GM06990 (cell line): ENCODE results near the gene ETS1.

Experiments
- DNase-seq: peaks from one replicate; pipeline ENCODE4 v3.0.0-alpha.2; 2011; ENCODE audit not compliant: insufficient read length; ENCODE audit errors: extremely low read depth
- H3K27me3 ChIP-seq: replicated peaks from 2 replicates; pipeline ENCODE4 v1.6.0; 2011; ENCODE audit warnings: low read length; ENCODE audit not compliant: control insufficient read depth, insufficient read depth
- H3K36me3 ChIP-seq: 2 replicates; pipeline ENCODE4 v1.5.1; 2011; ENCODE audit warnings: low read length; ENCODE audit not compliant: control insufficient read depth, insufficient read depth
- H3K4me3 ChIP-seq: replicated peaks from 2 replicates; pipeline ENCODE4 v1.5.1; 2011; ENCODE audit warnings: low read depth, mild to moderate bottlenecking, control low read depth, low read length
- TF ChIP-seq, protein P1 (sequence below): IDR thresholded peaks from 2 replicates; pipeline ENCODE4 v1.5.1; 2011; ENCODE audit warnings: low read length, control low read depth, mild to moderate bottlenecking, inconsistent platforms; ENCODE audit not compliant: insufficient read depth, poor library complexity, severe bottlenecking

Gene ETS1

DNA sequence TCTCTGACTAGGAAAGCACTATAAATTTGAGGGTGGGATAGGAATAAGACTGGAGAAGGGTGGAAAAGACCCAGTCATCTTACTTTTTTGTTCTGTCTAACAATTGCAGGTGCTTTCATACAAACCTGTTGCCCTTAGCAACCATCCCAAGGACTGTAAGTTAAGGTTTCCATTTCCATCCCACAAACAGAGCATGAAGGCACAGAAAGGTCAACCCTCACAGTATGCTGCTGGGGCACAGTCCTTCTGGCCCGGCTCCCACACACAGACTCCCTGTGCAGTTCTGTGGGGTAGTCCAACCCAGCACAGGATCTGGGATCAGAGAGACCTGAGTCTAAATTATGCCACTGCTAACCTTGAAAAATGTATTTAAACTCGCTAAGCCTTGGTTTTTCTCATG, 38.4 kb upstream of the ETS1 start:
- DNase-seq, result no peak
- Histone ChIP-seq H3K36me3 (no peaks in the 10 kb centered on the region), H3K27me3 (no peaks in the 10 kb centered on the region), H3K4me3 (no peak overlapping the region)
- TF ChIP-seq, protein P1, sequence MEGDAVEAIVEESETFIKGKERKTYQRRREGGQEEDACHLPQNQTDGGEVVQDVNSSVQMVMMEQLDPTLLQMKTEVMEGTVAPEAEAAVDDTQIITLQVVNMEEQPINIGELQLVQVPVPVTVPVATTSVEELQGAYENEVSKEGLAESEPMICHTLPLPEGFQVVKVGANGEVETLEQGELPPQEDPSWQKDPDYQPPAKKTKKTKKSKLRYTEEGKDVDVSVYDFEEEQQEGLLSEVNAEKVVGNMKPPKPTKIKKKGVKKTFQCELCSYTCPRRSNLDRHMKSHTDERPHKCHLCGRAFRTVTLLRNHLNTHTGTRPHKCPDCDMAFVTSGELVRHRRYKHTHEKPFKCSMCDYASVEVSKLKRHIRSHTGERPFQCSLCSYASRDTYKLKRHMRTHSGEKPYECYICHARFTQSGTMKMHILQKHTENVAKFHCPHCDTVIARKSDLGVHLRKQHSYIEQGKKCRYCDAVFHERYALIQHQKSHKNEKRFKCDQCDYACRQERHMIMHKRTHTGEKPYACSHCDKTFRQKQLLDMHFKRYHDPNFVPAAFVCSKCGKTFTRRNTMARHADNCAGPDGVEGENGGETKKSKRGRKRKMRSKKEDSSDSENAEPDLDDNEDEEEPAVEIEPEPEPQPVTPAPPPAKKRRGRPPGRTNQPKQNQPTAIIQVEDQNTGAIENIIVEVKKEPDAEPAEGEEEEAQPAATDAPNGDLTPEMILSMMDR, result no peak

DNA sequence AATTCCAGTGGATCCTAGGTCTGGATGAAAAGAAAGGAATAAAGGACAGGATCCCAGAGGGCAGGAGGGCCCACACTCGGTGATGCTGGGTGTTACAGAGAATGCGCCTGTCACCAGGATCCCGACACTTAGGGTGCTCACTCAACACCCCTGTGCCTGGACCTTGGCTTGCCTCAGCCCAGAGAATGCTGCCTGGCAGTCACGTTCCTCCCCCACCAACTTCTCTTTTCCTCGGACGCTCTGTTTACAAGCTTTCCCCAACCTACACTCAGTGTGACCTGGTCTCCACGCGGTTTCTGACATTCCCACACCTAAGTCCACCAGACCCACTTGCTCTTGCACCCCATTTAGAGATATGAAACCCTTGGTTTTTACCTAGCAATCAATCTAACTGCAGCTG, 38.0 kb upstream of the ETS1 start:
- no peak for DNase-seq
- no peak overlapping the region for H3K4me3 ChIP-seq
- H3K36me3 ChIP-seq, result no peaks in the 10 kb centered on the region

DNA sequence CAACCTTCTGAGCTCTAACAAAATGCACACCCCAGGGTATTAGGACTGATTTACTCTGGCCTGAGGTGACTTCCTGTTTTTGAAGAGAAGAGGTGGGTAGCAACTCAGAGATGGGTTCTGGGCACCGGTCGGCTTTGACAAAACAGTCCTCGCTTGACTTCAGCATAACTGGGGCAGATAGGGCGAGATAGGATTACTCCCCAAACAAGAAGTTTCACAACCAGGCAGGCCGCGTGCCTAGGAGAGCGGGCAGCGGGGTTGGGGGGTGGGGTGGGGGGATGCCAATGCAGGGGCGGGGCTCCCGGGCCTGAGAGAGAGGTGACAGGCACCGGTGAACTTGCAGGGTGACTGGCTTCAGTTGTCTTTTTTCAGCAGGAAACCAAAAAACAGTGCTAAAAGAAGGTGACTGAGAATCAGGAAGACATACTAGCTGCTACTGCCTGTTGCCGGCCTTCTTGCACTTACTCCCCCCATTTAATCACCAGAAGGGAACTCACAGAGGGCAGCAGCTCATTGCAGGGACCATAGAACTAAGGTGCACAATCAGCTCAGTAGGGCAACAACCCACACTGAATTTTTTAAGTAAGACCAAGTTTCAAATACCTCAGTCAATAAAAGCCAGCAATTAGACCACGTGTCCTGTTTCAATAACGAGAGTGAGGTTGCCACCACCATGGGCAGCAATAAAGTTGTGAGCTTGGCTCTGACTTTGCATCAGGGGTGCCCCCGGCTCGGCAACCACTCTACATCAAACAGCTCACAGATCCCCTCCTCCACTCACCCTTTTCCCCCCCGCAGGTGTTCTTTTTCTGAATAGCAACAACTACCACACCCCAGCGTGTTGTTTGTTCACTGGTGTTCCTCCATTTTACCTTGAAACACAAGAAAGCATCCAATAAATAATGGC, 37.2 kb upstream of the ETS1 start:
- TF ChIP-seq, protein P1, result no peak
- Histone ChIP-seq H3K36me3 (no peaks in the 10 kb centered on the region), H3K4me3 (no peak overlapping the region), H3K27me3 (no peaks in the 10 kb centered on the region)
- peak; percentile 77 for DNase-seq

More for the DNA sequence above, 38.0 kb upstream of the ETS1 start:
- TF ChIP-seq, protein P1, result no peak
- H3K27me3 ChIP-seq, result no peaks in the 10 kb centered on the region

DNA sequence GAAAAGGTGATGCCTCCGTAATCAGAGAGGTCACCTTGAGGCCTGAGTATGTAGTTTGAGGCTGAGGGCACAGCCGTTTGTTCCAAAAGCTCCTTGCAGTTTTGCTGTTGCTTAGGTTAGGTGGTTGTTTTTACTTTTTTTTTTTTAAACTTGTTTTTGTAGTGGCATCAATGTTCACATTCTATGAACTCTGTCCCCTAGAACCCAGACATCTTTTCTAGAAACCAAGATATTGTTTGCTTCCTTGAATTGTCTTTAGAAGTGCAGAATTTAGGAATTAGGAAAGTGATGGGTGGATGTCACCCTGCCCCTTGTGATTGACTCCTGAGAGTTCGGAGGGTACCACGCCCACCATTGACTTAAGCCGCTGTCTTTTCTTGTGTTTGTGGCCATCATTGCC, 35.7 kb upstream of the ETS1 start:
- Histone ChIP-seq H3K27me3 (no peaks in the 10 kb centered on the region), H3K4me3 (no peak overlapping the region)
- TF ChIP-seq, protein P1, result no peak

DNA sequence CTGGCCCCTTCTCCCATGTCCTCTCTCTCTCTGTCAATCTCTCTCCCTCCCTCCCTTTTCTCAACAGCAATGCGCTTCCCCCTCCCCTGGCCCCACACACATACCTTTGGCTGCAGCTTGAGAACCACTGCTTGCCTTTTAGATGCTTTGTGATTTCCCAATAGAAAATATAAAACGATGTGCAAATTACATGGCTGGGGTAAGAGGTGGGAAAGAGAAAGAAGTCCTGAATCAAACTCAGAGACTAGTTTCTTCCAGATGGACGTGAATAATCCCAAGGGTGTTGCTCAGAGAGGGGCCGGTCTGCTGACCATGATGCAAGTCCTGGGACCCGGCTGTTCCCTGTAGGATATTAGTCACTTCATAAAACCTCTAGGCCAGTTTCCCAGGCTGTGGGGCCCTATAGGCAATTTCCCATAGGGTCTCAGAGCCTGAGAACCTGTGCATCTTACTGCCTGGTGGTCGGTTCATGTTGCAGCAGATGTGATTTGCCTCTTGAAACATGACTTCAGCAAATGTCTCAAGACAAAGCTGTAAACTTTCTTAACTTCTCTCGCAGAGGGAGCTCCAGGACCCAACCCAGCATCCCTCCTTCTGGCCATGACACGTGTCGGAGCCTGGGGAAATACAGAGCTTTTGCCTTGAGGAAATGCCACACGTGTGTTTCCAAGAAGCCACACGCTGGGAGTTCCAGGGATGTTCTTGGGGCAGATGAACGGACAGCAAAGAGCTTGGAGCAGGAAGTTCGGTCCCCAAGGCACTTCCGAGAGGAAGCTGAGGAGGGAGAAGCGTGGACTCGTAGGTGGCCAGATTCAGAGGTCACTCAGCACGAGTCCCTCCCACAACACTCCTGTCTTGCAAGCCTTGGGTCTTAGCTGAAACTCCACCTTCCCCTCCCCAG, 34.5 kb upstream of the ETS1 start:
- no peak for DNase-seq
- Histone ChIP-seq H3K36me3 (no peaks in the 10 kb centered on the region), H3K4me3 (no peak overlapping the region), H3K27me3 (no peaks in the 10 kb centered on the region)
- TF ChIP-seq, protein P1, result no peak

More for the DNA sequence above, 35.7 kb upstream of the ETS1 start:
- no peaks in the 10 kb centered on the region for H3K36me3 ChIP-seq
- DNase-seq, result no peak
